ENCODE measurements around the gene DAD1.
A peak's percentile ranks its signal among the peaks of the same experiment; 100 is the strongest.
"Not testable (repeated sequence)": the region's sequence is repeated elsewhere in the genome, so short reads cannot be mapped to it uniquely, and the experiment has no call there.

DAD1 gene

DNA sequence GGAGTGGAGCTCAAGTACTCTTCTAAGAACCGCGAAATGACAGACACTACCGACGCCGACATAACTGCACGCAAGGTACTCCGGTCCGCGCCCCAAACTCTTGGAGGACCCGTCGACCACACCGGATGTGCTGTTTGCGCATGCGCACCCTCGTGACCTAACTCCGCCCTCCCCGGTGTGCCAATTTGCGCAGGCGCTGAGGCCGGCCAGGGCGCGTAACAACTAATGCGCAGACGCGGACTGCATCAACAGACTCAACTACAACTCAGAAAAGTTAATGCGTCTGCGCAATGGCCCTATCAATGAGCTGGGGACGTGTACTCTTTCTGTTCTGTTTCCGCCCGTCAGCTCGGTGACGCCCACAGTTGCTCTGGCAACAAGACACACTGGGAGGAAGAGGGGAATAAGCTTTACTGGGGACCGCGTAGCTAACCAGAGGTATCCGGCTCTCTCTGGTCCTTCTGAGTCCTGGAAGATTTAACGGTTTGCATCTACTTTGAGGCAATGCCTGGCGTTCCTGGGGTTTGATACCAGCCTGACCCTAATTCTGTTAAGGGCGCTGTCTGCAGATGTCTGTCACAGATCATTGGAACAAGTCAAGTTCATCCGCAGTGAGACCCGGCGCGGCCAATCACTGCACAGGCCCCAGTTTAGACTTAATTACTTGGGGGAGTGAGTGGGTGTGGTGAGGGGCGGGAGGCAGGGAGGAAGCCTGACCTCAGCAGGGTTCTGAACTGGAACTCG lies at the start of gene DAD1:
TSS of gene DAD1 (minus strand) at position 129 of the 744 bp plus-strand sequence. CDS start at position 62, 67 bp downstream.
- Histone ChIP-seq H3K4me3 (ENCODE audit: insufficient read depth, low read length, poor library complexity, severe bottlenecking) (peak within 1 kb of the TSS; percentile 95), H4K20me1 (ENCODE audit: low read depth, low read length) (no peaks in the 10 kb centered on the region)
- TF ChIP-seq, protein P1, sequence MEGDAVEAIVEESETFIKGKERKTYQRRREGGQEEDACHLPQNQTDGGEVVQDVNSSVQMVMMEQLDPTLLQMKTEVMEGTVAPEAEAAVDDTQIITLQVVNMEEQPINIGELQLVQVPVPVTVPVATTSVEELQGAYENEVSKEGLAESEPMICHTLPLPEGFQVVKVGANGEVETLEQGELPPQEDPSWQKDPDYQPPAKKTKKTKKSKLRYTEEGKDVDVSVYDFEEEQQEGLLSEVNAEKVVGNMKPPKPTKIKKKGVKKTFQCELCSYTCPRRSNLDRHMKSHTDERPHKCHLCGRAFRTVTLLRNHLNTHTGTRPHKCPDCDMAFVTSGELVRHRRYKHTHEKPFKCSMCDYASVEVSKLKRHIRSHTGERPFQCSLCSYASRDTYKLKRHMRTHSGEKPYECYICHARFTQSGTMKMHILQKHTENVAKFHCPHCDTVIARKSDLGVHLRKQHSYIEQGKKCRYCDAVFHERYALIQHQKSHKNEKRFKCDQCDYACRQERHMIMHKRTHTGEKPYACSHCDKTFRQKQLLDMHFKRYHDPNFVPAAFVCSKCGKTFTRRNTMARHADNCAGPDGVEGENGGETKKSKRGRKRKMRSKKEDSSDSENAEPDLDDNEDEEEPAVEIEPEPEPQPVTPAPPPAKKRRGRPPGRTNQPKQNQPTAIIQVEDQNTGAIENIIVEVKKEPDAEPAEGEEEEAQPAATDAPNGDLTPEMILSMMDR (IDR thresholded peaks at IDR 0.05; ENCODE audit: insufficient read depth, low read length, poor library complexity, severe bottlenecking) = no peak
- TF ChIP-seq EZH2phosphoT487 (conservative IDR thresholded peaks at IDR 0.05; ENCODE audit: low read length) = no peak

DNA sequence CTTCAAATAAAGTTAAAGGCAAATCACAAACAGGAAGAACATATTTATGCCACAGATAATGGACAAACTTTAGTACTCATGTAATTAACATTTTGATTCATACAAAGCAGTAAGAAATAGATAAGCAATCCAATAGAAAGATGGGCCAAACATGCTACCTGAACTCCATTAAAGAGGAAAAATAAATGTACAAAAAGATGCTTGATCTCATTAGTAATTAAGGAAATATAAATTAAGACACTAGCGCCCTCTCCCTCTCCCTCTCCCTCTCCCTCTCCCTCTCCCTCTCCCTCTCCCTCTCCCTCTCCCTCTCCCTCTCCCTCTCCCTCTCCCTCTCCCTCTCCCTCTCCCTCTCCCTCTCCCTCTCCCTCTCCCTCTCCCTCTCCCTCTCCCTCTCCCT lies 47.0 kb upstream of the DAD1 start:
- not testable (repeated sequence) for H3K27ac ChIP-seq (ENCODE audit: low read depth, low read length); H2AFZ ChIP-seq (ENCODE audit: low read depth, low read length, severe bottlenecking); H3K27me3 ChIP-seq (ENCODE audit: low read length); H3F3A ChIP-seq (ENCODE audit: insufficient read depth); H4K20me1 ChIP-seq (ENCODE audit: low read depth, low read length); H3K79me2 ChIP-seq (ENCODE audit: insufficient read depth, low read length); H3K9me3 ChIP-seq (ENCODE audit: insufficient read depth, low read length); H3K4me2 ChIP-seq (ENCODE audit: low read depth, low read length, poor library complexity, severe bottlenecking); H3K36me3 ChIP-seq (ENCODE audit: low read length); H3K9ac ChIP-seq (ENCODE audit: low read length); H3K9me2 ChIP-seq (replicated peaks; ENCODE audit: insufficient read depth, low read length); H3K4me3 ChIP-seq (ENCODE audit: insufficient read depth, low read length, poor library complexity, severe bottlenecking)

More for the DNA sequence above, at the start of gene DAD1:
- Histone ChIP-seq H3K36me3 (ENCODE audit: low read length) (no peaks in the 10 kb centered on the region; the same call in 1 of the 2 replicates), H3K4me2 (ENCODE audit: low read depth, low read length, poor library complexity, severe bottlenecking) (peak within 1 kb of the TSS; percentile 96), H2AFZ (ENCODE audit: low read depth, low read length, severe bottlenecking) (peak within 1 kb of the TSS; percentile 96), H3K79me2 (ENCODE audit: insufficient read depth, low read length) (peaks cover 43% of the 10 kb centered on the region), H3K9ac (ENCODE audit: low read length) (peak within 1 kb of the TSS; percentile 87), H3F3A (ENCODE audit: insufficient read depth) (no peaks in the 10 kb centered on the region), H3K9me2 (replicated peaks; ENCODE audit: insufficient read depth, low read length) (no peaks in the 10 kb centered on the region), H3K27me3 (ENCODE audit: low read length) (no peaks in the 10 kb centered on the region), H3K9me3 (ENCODE audit: insufficient read depth, low read length) (no peaks in the 10 kb centered on the region), H3K27ac (ENCODE audit: low read depth, low read length) (peak within 1 kb of the TSS; percentile 57)

DNA sequence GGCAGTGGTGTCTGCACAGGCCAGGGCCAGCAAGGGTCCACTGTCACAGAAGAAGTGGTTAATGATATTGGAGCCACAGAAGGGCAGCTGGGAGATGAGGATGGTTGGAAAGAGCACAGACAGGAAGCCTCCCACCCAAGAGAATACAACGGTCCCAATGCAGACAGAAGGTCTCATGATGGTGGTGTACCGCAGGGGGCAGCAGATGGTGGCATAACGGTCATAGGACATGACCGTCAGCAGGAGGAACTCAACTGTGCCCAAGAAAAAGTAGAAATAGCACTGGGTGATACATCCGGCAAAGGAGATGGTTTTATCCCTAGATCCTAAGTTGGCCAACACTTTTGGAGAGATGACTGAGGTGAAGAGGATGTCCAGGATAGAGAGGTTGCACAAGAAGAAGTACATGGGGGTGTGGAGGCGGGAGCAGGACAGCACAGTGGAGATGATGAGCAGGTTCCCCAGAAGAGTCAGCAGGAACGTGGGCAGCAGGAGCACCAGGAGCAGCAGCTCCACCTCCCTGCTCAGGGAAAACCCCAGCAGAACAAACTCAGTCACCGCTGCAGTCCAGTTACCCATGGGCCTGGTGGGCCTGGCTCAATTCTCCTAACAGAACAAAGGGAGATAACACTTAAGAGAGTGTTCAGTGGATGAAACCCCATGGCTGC lies 45.3 kb upstream of the DAD1 start:
- Histone ChIP-seq H3K4me2 (ENCODE audit: low read depth, low read length, poor library complexity, severe bottlenecking) (no peak overlapping the region), H2AFZ (ENCODE audit: low read depth, low read length, severe bottlenecking) (no peak overlapping the region), H3K4me3 (ENCODE audit: insufficient read depth, low read length, poor library complexity, severe bottlenecking) (no peak overlapping the region), H3K27me3 (ENCODE audit: low read length) (no peaks in the 10 kb centered on the region), H3F3A (ENCODE audit: insufficient read depth) (no peaks in the 10 kb centered on the region), H3K27ac (ENCODE audit: low read depth, low read length) (no peak overlapping the region), H4K20me1 (ENCODE audit: low read depth, low read length) (no peaks in the 10 kb centered on the region), H3K36me3 (ENCODE audit: low read length) (no peaks in the 10 kb centered on the region), H3K9me2 (replicated peaks; ENCODE audit: insufficient read depth, low read length) (no peaks in the 10 kb centered on the region), H3K9ac (ENCODE audit: low read length) (no peak overlapping the region), H3K79me2 (ENCODE audit: insufficient read depth, low read length) (no peaks in the 10 kb centered on the region), H3K9me3 (ENCODE audit: insufficient read depth, low read length) (0 out of 2 replicates have a peak, but pooled peaks cover 9% of the 10 kb centered on the region)
- TF ChIP-seq, protein P1 (IDR thresholded peaks at IDR 0.05; ENCODE audit: insufficient read depth, low read length, poor library complexity, severe bottlenecking) = no peak
- no peak for TF ChIP-seq EZH2phosphoT487 (conservative IDR thresholded peaks at IDR 0.05; ENCODE audit: low read length)

DNA sequence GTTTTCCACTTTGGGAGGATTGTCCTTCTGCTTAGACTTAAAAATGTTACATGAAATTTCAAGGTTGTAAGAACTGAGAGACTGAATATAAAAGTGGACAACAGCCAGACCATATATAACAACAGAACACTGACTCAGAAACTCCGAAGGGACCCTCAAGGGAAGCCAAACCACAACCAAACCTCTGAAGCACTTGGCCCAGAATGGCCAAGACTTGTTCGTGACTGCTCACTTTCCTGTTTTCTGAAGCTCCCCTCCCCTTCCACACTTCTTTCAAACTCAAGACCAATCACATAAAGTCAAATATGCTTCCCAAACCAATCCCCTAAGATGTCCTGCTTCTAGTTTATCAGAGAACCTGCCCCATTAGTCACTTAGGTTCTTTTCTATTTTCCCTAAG lies 41.5 kb upstream of the DAD1 start:
- Histone ChIP-seq H3K4me2 (ENCODE audit: low read depth, low read length, poor library complexity, severe bottlenecking) (no peak overlapping the region), H2AFZ (ENCODE audit: low read depth, low read length, severe bottlenecking) (no peak overlapping the region), H3K27me3 (ENCODE audit: low read length) (no peaks in the 10 kb centered on the region), H3K4me3 (ENCODE audit: insufficient read depth, low read length, poor library complexity, severe bottlenecking) (no peak overlapping the region), H3F3A (ENCODE audit: insufficient read depth) (no peaks in the 10 kb centered on the region), H3K79me2 (ENCODE audit: insufficient read depth, low read length) (no peaks in the 10 kb centered on the region), H3K9ac (ENCODE audit: low read length) (no peak overlapping the region), H4K20me1 (ENCODE audit: low read depth, low read length) (no peaks in the 10 kb centered on the region), H3K36me3 (ENCODE audit: low read length) (no peaks in the 10 kb centered on the region), H3K27ac (ENCODE audit: low read depth, low read length) (no peak overlapping the region), H3K9me3 (ENCODE audit: insufficient read depth, low read length) (0 out of 2 replicates have a peak, but pooled peaks cover 9% of the 10 kb centered on the region), H3K9me2 (replicated peaks; ENCODE audit: insufficient read depth, low read length) (no peaks in the 10 kb centered on the region)
- TF ChIP-seq, protein P1 (IDR thresholded peaks at IDR 0.05; ENCODE audit: insufficient read depth, low read length, poor library complexity, severe bottlenecking) = no peak
- no peak for TF ChIP-seq EZH2phosphoT487 (conservative IDR thresholded peaks at IDR 0.05; ENCODE audit: low read length)
